Epithelial cell of proximal tubule (primary cell): Measurements from ENCODE around the gene IRF6. TPM values are rescaled to one million over a fixed set of nuclear protein-coding genes. Genes with fewer than 3 reads are reported as not detected.
"Not testable (repeated sequence)": the region's sequence is repeated elsewhere in the genome, so short reads cannot be mapped to it uniquely, and the experiment has no call there.

Experiments used
- DNase-seq: peaks from one replicate; pipeline ENCODE4 v3.0.0-alpha.2; 2011; ENCODE audit warnings: low read depth
- H3K4me3 ChIP-seq: 2 replicates; pipeline ENCODE4 v1.5.1; 2011; ENCODE audit warnings: low read depth, mild to moderate bottlenecking, low read length
- CTCF ChIP-seq: conservative IDR thresholded peaks from 2 replicates; pipeline ENCODE4 v1.5.1; 2012; ENCODE audit warnings: low read depth, mild to moderate bottlenecking, low read length
- total RNA-seq: library from RNA; depleted of rRNA; stranded (reverse); fragments of >200 nt; gene quantifications from 2 replicates; pipeline ENCODE4 v1.2.3, GENCODE V29; 2015

The IRF6 gene
- total RNA-seq, 1 donor from 2014 or later = 43.8 TPM

- no peak overlapping the region for H3K4me3 ChIP-seq
- TF ChIP-seq CTCF = no peak
- DNase-seq = no peak
Measured at GRCh38 chr1:209803568-209803967, 2.4 kb downstream of the IRF6 start.

- TF ChIP-seq CTCF = no peak
- H3K4me3 ChIP-seq = no peak overlapping the region
- no peak for DNase-seq
Measured at GRCh38 chr1:209802780-209803152, 3.2 kb downstream of the IRF6 start.

GRCh38 chr1:209802117-209802779 lies 3.7 kb downstream of the IRF6 start:
- no peak for TF ChIP-seq CTCF
- H3K4me3 ChIP-seq = no peak overlapping the region
- no peak for DNase-seq

- no peak overlapping the region for H3K4me3 ChIP-seq
- no peak for TF ChIP-seq CTCF
- DNase-seq = no peak
Measured at GRCh38 chr1:209800984-209801834, 4.7 kb downstream of the IRF6 start.

GRCh38 chr1:209797978-209798639 lies 7.8 kb downstream of the IRF6 start:
- DNase-seq = no peak
- peak; percentile 31 for TF ChIP-seq CTCF
- no peak overlapping the region for H3K4me3 ChIP-seq

GRCh38 chr1:209793711-209794110 lies 12.2 kb downstream of the IRF6 start:
- H3K4me3 ChIP-seq, DNase-seq: not testable (repeated sequence)

GRCh38 chr1:209791920-209792319 lies 14.0 kb downstream of the IRF6 start:
- no peak for TF ChIP-seq CTCF
- H3K4me3 ChIP-seq = no peak overlapping the region
- DNase-seq = no peak
